ENCODE results near the gene HS6ST3. TPM values are rescaled to one million over a fixed set of nuclear protein-coding genes. Genes with fewer than 3 reads are reported as not detected.
"Not testable (repeated sequence)": the region's sequence is repeated elsewhere in the genome, so short reads cannot be mapped to it uniquely, and the experiment has no call there.

Gene HS6ST3
- total and polyA plus RNA-seq, 2 of the 13 experiments (the other 11 are each of a cell fraction or from before 2014, with no cell fraction given), result not detected

GRCh38 chr13:96046449-96047126 is 43.3 kb upstream of the HS6ST3 start:
- FAIRE-seq; ATAC-seq; DNase-seq (ENCODE audit: low spot score); H3K9me3 ChIP-seq (ENCODE audit: low read length); H3K4me2 ChIP-seq (ENCODE audit: low read depth, low read length); H3K4me1 ChIP-seq (ENCODE audit: insufficient read depth, low read length); CTCF ChIA-PET (ENCODE audit: low intra/inter-chr PET ratio, low total read pairs); H3K27me3 ChIP-seq (ENCODE audit: control insufficient read depth in 1 of 2, insufficient read depth in 2 of 2, low read length in 2 of 2); H3K9ac ChIP-seq (ENCODE audit: insufficient read depth, low read depth, low read length); H3K36me3 ChIP-seq (replicated peaks in 1 of 2; ENCODE audit: control insufficient read depth in 1 of 2, insufficient read depth in 2 of 2, low read length in 2 of 2); H3K4me3 ChIP-seq (replicated peaks in 1 of 3; ENCODE audit: insufficient read depth in 1 of 3, low read depth in 2 of 3, low read length in 3 of 3); H2AFZ ChIP-seq (ENCODE audit: low read length); BruUV-seq (replicated peaks); H4K20me1 ChIP-seq (ENCODE audit: insufficient read depth, low read length); in situ Hi-C loops (cut with HindIII; ENCODE audit: extremely low pct_ligation_motif_present, low pct_unique_long_range_greater_than_20kb); H3K27ac ChIP-seq (ENCODE audit: extremely low read length, insufficient read depth, low read length); POLR2A ChIA-PET; intact Hi-C loops (cut with micrococcal nuclease; ENCODE audit: unreplicated experiment): not testable (repeated sequence)
- WGBS (ENCODE audit: low lambda C conversion rate), result 94% methylated on average over 15 of the region's 16 CpGs
- TF ChIP-seq ZBTB33 (CRISPR knock-in tag; IDR thresholded peaks at IDR 0.05) (peak; percentile 94), HOXA3 (CRISPR knock-in tag; IDR thresholded peaks at IDR 0.05) (0 out of 2 replicates have a peak, but pooled peaks have one; percentile 17), ZNF281 (CRISPR knock-in tag; IDR thresholded peaks at IDR 0.05; ENCODE audit: borderline replicate concordance) (peak; percentile 73)
- H3K79me2 ChIP-seq (ENCODE audit: insufficient read depth, low read length), result peaks cover 38% of the 10 kb centered on the region

- POLR2A ChIA-PET; H3K9ac ChIP-seq (ENCODE audit: insufficient read depth, low read depth, low read length); H3K27me3 ChIP-seq (ENCODE audit: control insufficient read depth in 1 of 2, insufficient read depth in 2 of 2, low read length in 2 of 2); H2AFZ ChIP-seq (ENCODE audit: low read length); CTCF ChIA-PET (ENCODE audit: low intra/inter-chr PET ratio, low total read pairs); H4K20me1 ChIP-seq (ENCODE audit: insufficient read depth, low read length); H3K4me3 ChIP-seq (replicated peaks in 1 of 3; ENCODE audit: insufficient read depth in 1 of 3, low read depth in 2 of 3, low read length in 3 of 3); DNase-seq (ENCODE audit: low spot score); intact Hi-C loops (cut with micrococcal nuclease; ENCODE audit: unreplicated experiment); H3K4me1 ChIP-seq (ENCODE audit: insufficient read depth, low read length); H3K36me3 ChIP-seq (replicated peaks in 1 of 2; ENCODE audit: control insufficient read depth in 1 of 2, insufficient read depth in 2 of 2, low read length in 2 of 2); BruUV-seq (replicated peaks); FAIRE-seq; ATAC-seq; in situ Hi-C loops (cut with HindIII; ENCODE audit: extremely low pct_ligation_motif_present, low pct_unique_long_range_greater_than_20kb); H3K4me2 ChIP-seq (ENCODE audit: low read depth, low read length); H3K27ac ChIP-seq (ENCODE audit: extremely low read length, insufficient read depth, low read length); H3K9me3 ChIP-seq (ENCODE audit: low read length): not testable (repeated sequence)
- 100% methylated on average over 4 of the region's 4 CpGs for WGBS (ENCODE audit: low lambda C conversion rate)
- peaks cover 20% of the 10 kb centered on the region for H3K79me2 ChIP-seq (ENCODE audit: insufficient read depth, low read length)
These were observed 39.0 kb upstream of the HS6ST3 start for GRCh38 chr13:96050955-96051354.

GRCh38 chr13:96051491-96051890 is 38.4 kb upstream of the HS6ST3 start:
- H3K4me1 ChIP-seq (ENCODE audit: insufficient read depth, low read length); H3K9me3 ChIP-seq (ENCODE audit: low read length); CTCF ChIA-PET (ENCODE audit: low intra/inter-chr PET ratio, low total read pairs); intact Hi-C loops (cut with micrococcal nuclease; ENCODE audit: unreplicated experiment); ATAC-seq; H3K27ac ChIP-seq (ENCODE audit: extremely low read length, insufficient read depth, low read length); H3K9ac ChIP-seq (ENCODE audit: insufficient read depth, low read depth, low read length); H2AFZ ChIP-seq (ENCODE audit: low read length); POLR2A ChIA-PET; H3K36me3 ChIP-seq (replicated peaks in 1 of 2; ENCODE audit: control insufficient read depth in 1 of 2, insufficient read depth in 2 of 2, low read length in 2 of 2); BruUV-seq (replicated peaks); DNase-seq (ENCODE audit: low spot score); H4K20me1 ChIP-seq (ENCODE audit: insufficient read depth, low read length); H3K4me3 ChIP-seq (replicated peaks in 1 of 3; ENCODE audit: insufficient read depth in 1 of 3, low read depth in 2 of 3, low read length in 3 of 3); in situ Hi-C loops (cut with HindIII; ENCODE audit: extremely low pct_ligation_motif_present, low pct_unique_long_range_greater_than_20kb); FAIRE-seq; H3K27me3 ChIP-seq (ENCODE audit: control insufficient read depth in 1 of 2, insufficient read depth in 2 of 2, low read length in 2 of 2): not testable (repeated sequence)
- Histone ChIP-seq H3K4me2 (ENCODE audit: low read depth, low read length) (peak overlapping the region; percentile 84; the same call in 1 of the 2 replicates), H3K79me2 (ENCODE audit: insufficient read depth, low read length) (peaks cover 18% of the 10 kb centered on the region)
- WGBS (ENCODE audit: low lambda C conversion rate), result 94% methylated on average over 5 of the region's 5 CpGs
